ENCODE results near the gene C1QTNF8. TPM values are rescaled to one million over a fixed set of nuclear protein-coding genes. Genes with fewer than 3 reads are reported as not detected.

C1QTNF8 gene
- total and polyA plus RNA-seq, 2 of the 13 experiments (the other 11 are each of a cell fraction or from before 2014, with no cell fraction given), result 0.09 TPM; not detected in 1

DNA sequence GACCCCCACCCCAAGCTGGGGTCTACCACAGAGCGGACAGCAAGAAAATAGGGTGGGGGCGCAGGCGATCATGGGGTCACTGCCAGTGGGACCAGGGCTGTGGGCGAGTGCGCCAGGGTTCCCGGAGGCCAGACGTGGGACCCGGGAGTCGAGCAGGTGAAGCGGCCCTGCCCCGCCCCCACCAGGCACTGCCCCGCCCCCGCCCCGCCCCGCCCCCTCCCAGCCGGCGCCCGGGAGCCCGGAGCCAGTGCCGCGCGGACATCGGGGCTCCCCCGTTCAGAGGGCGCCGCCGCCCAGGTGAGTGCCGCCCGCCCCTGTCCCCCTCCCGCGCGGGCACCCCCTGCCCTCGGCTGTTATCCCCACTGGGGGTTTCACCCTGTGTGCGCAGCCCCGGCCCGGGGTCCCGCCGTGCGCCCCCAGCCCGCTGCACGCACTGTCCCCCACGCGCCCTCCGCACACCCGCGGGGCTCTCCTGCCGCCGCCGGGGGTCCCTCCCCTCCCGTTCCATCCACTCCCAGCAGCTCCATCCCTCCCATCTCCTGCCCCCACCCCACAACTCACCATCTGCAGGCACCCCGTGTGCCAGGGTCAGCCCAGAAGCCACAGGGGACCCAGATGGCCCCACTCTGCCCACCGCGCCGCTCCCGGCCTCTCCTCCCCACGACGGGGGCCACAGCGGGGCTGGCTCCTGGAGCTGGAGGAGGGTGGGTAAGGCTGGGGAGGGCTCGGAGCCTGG, 23.4 kb downstream of the C1QTNF8 start, which contains the start of gene SSTR5 (continued):
- TF ChIP-seq, protein P1, sequence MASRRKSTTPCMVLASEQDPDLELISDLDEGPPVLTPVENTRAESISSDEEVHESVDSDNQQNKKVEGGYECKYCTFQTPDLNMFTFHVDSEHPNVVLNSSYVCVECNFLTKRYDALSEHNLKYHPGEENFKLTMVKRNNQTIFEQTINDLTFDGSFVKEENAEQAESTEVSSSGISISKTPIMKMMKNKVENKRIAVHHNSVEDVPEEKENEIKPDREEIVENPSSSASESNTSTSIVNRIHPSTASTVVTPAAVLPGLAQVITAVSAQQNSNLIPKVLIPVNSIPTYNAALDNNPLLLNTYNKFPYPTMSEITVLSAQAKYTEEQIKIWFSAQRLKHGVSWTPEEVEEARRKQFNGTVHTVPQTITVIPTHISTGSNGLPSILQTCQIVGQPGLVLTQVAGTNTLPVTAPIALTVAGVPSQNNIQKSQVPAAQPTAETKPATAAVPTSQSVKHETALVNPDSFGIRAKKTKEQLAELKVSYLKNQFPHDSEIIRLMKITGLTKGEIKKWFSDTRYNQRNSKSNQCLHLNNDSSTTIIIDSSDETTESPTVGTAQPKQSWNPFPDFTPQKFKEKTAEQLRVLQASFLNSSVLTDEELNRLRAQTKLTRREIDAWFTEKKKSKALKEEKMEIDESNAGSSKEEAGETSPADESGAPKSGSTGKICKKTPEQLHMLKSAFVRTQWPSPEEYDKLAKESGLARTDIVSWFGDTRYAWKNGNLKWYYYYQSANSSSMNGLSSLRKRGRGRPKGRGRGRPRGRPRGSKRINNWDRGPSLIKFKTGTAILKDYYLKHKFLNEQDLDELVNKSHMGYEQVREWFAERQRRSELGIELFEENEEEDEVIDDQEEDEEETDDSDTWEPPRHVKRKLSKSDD (CRISPR knock-in tag; IDR thresholded peaks at IDR 0.05; ENCODE audit: low read depth), result no peak
- TF ChIP-seq NR2F6 (IDR thresholded peaks at IDR 0.05) (no peak), NR2F6 (CRISPR knock-in tag; IDR thresholded peaks at IDR 0.05) (no peak), AKAP8 (CRISPR knock-in tag; IDR thresholded peaks at IDR 0.05) (0 out of 2 replicates have a peak, but pooled peaks have one; percentile 3), KDM2A (CRISPR knock-in tag; IDR thresholded peaks at IDR 0.05; ENCODE audit: borderline replicate concordance, low read depth) (peak; percentile 72), ZZZ3 (CRISPR knock-in tag; IDR thresholded peaks at IDR 0.05; ENCODE audit: borderline replicate concordance) (no peak), ATF1 (CRISPR knock-in tag; IDR thresholded peaks at IDR 0.05) (no peak), ZNF883 (CRISPR knock-in tag; IDR thresholded peaks at IDR 0.05; ENCODE audit: not compliant biosample characterization) (no peak), TBL1XR1 (IDR thresholded peaks at IDR 0.05; ENCODE audit: borderline replicate concordance, low read length, partially characterized antibody) (no peak), ZMAT3 (CRISPR knock-in tag; conservative IDR thresholded peaks at IDR 0.05) (no peak)
- TF ChIP-seq, protein P2, sequence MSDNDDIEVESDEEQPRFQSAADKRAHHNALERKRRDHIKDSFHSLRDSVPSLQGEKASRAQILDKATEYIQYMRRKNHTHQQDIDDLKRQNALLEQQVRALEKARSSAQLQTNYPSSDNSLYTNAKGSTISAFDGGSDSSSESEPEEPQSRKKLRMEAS (IDR thresholded peaks at IDR 0.05), result no peak
- TF ChIP-seq, protein P3, sequence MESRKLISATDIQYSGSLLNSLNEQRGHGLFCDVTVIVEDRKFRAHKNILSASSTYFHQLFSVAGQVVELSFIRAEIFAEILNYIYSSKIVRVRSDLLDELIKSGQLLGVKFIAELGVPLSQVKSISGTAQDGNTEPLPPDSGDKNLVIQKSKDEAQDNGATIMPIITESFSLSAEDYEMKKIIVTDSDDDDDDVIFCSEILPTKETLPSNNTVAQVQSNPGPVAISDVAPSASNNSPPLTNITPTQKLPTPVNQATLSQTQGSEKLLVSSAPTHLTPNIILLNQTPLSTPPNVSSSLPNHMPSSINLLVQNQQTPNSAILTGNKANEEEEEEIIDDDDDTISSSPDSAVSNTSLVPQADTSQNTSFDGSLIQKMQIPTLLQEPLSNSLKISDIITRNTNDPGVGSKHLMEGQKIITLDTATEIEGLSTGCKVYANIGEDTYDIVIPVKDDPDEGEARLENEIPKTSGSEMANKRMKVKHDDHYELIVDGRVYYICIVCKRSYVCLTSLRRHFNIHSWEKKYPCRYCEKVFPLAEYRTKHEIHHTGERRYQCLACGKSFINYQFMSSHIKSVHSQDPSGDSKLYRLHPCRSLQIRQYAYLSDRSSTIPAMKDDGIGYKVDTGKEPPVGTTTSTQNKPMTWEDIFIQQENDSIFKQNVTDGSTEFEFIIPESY (CRISPR knock-in tag; IDR thresholded peaks at IDR 0.05), result 0 out of 2 replicates have a peak, but pooled peaks have one; percentile 12
- TF ChIP-seq, protein P4, sequence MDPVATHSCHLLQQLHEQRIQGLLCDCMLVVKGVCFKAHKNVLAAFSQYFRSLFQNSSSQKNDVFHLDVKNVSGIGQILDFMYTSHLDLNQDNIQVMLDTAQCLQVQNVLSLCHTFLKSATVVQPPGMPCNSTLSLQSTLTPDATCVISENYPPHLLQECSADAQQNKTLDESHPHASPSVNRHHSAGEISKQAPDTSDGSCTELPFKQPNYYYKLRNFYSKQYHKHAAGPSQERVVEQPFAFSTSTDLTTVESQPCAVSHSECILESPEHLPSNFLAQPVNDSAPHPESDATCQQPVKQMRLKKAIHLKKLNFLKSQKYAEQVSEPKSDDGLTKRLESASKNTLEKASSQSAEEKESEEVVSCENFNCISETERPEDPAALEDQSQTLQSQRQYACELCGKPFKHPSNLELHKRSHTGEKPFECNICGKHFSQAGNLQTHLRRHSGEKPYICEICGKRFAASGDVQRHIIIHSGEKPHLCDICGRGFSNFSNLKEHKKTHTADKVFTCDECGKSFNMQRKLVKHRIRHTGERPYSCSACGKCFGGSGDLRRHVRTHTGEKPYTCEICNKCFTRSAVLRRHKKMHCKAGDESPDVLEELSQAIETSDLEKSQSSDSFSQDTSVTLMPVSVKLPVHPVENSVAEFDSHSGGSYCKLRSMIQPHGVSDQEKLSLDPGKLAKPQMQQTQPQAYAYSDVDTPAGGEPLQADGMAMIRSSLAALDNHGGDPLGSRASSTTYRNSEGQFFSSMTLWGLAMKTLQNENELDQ (CRISPR knock-in tag; IDR thresholded peaks at IDR 0.05; ENCODE audit: borderline replicate concordance), result no peak
- TF ChIP-seq, protein P5, sequence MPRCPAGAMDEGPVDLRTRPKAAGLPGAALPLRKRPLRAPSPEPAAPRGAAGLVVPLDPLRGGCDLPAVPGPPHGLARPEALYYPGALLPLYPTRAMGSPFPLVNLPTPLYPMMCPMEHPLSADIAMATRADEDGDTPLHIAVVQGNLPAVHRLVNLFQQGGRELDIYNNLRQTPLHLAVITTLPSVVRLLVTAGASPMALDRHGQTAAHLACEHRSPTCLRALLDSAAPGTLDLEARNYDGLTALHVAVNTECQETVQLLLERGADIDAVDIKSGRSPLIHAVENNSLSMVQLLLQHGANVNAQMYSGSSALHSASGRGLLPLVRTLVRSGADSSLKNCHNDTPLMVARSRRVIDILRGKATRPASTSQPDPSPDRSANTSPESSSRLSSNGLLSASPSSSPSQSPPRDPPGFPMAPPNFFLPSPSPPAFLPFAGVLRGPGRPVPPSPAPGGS (CRISPR knock-in tag; IDR thresholded peaks at IDR 0.05), result no peak
- TF ChIP-seq, protein P6, sequence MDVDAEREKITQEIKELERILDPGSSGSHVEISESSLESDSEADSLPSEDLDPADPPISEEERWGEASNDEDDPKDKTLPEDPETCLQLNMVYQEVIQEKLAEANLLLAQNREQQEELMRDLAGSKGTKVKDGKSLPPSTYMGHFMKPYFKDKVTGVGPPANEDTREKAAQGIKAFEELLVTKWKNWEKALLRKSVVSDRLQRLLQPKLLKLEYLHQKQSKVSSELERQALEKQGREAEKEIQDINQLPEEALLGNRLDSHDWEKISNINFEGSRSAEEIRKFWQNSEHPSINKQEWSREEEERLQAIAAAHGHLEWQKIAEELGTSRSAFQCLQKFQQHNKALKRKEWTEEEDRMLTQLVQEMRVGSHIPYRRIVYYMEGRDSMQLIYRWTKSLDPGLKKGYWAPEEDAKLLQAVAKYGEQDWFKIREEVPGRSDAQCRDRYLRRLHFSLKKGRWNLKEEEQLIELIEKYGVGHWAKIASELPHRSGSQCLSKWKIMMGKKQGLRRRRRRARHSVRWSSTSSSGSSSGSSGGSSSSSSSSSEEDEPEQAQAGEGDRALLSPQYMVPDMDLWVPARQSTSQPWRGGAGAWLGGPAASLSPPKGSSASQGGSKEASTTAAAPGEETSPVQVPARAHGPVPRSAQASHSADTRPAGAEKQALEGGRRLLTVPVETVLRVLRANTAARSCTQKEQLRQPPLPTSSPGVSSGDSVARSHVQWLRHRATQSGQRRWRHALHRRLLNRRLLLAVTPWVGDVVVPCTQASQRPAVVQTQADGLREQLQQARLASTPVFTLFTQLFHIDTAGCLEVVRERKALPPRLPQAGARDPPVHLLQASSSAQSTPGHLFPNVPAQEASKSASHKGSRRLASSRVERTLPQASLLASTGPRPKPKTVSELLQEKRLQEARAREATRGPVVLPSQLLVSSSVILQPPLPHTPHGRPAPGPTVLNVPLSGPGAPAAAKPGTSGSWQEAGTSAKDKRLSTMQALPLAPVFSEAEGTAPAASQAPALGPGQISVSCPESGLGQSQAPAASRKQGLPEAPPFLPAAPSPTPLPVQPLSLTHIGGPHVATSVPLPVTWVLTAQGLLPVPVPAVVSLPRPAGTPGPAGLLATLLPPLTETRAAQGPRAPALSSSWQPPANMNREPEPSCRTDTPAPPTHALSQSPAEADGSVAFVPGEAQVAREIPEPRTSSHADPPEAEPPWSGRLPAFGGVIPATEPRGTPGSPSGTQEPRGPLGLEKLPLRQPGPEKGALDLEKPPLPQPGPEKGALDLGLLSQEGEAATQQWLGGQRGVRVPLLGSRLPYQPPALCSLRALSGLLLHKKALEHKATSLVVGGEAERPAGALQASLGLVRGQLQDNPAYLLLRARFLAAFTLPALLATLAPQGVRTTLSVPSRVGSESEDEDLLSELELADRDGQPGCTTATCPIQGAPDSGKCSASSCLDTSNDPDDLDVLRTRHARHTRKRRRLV (CRISPR knock-in tag; IDR thresholded peaks at IDR 0.05), result no peak
